Measurements from ENCODE around the gene HOXA4.

Gene HOXA4

GRCh38 chr7:27111751-27112277, 18.7 kb downstream of the HOXA4 start:
- Histone ChIP-seq H4K20me1 (ENCODE audit: insufficient read depth, low read length, poor library complexity, severe bottlenecking) (peaks cover 41% of the 10 kb centered on the region), H3K79me2 (ENCODE audit: insufficient read depth, low read length) (peaks cover 73% of the 10 kb centered on the region), H3K27me3 (ENCODE audit: insufficient read depth, low read length, poor library complexity, severe bottlenecking) (no peaks in the 10 kb centered on the region), H3K9ac (ENCODE audit: low read depth, low read length, poor library complexity, severe bottlenecking) (no peak overlapping the region), H3K4me3 (ENCODE audit: low read length, poor library complexity, severe bottlenecking) (no peak overlapping the region), H3K36me3 (ENCODE audit: insufficient read depth, low read length) (peaks cover 86% of the 10 kb centered on the region; the same call in 1 of the 2 replicates), H3K4me1 (ENCODE audit: insufficient read depth, low read length, poor library complexity, severe bottlenecking) (no peaks in the 10 kb centered on the region), H3K4me2 (ENCODE audit: low read depth, low read length, poor library complexity, severe bottlenecking) (no peak overlapping the region), H3K9me2 (replicated peaks; ENCODE audit: low read depth, low read length) (no peaks in the 10 kb centered on the region), H2AFZ (ENCODE audit: low read length) (no peak overlapping the region), H3K9me3 (ENCODE audit: insufficient read depth, low read depth, low read length) (no peaks in the 10 kb centered on the region), H3F3A (ENCODE audit: low read depth) (no peaks in the 10 kb centered on the region)
- TF ChIP-seq EZH2phosphoT487 (IDR thresholded peaks at IDR 0.05; ENCODE audit: borderline replicate concordance) = no peak
- TF ChIP-seq, protein P1, sequence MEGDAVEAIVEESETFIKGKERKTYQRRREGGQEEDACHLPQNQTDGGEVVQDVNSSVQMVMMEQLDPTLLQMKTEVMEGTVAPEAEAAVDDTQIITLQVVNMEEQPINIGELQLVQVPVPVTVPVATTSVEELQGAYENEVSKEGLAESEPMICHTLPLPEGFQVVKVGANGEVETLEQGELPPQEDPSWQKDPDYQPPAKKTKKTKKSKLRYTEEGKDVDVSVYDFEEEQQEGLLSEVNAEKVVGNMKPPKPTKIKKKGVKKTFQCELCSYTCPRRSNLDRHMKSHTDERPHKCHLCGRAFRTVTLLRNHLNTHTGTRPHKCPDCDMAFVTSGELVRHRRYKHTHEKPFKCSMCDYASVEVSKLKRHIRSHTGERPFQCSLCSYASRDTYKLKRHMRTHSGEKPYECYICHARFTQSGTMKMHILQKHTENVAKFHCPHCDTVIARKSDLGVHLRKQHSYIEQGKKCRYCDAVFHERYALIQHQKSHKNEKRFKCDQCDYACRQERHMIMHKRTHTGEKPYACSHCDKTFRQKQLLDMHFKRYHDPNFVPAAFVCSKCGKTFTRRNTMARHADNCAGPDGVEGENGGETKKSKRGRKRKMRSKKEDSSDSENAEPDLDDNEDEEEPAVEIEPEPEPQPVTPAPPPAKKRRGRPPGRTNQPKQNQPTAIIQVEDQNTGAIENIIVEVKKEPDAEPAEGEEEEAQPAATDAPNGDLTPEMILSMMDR (conservative IDR thresholded peaks at IDR 0.05; ENCODE audit: low read length) = no peak

GRCh38 chr7:27111042-27111750, 19.4 kb downstream of the HOXA4 start:
- no peaks in the 10 kb centered on the region for H3K27me3 ChIP-seq (ENCODE audit: insufficient read depth, low read length, poor library complexity, severe bottlenecking)
- no peaks in the 10 kb centered on the region for H3F3A ChIP-seq (ENCODE audit: low read depth)
- H3K9ac ChIP-seq (ENCODE audit: low read depth, low read length, poor library complexity, severe bottlenecking) = no peak overlapping the region
- H3K4me2 ChIP-seq (ENCODE audit: low read depth, low read length, poor library complexity, severe bottlenecking) = no peak overlapping the region
- no peak for TF ChIP-seq EZH2phosphoT487 (IDR thresholded peaks at IDR 0.05; ENCODE audit: borderline replicate concordance)
- TF ChIP-seq, protein P1 (conservative IDR thresholded peaks at IDR 0.05; ENCODE audit: low read length) = no peak
- peaks cover 72% of the 10 kb centered on the region for H3K79me2 ChIP-seq (ENCODE audit: insufficient read depth, low read length)
- no peaks in the 10 kb centered on the region for H3K4me1 ChIP-seq (ENCODE audit: insufficient read depth, low read length, poor library complexity, severe bottlenecking)
- no peaks in the 10 kb centered on the region for H3K9me3 ChIP-seq (ENCODE audit: insufficient read depth, low read depth, low read length)
- no peak overlapping the region for H2AFZ ChIP-seq (ENCODE audit: low read length)
- peaks cover 41% of the 10 kb centered on the region for H4K20me1 ChIP-seq (ENCODE audit: insufficient read depth, low read length, poor library complexity, severe bottlenecking)
- H3K36me3 ChIP-seq (ENCODE audit: insufficient read depth, low read length) = peaks cover 86% of the 10 kb centered on the region; the same call in 1 of the 2 replicates
- no peaks in the 10 kb centered on the region for H3K9me2 ChIP-seq (replicated peaks; ENCODE audit: low read depth, low read length)
- H3K4me3 ChIP-seq (ENCODE audit: low read length, poor library complexity, severe bottlenecking) = no peak overlapping the region

- Histone ChIP-seq H3K4me3 (ENCODE audit: low read length, poor library complexity, severe bottlenecking) (no peak overlapping the region), H3K27me3 (ENCODE audit: insufficient read depth, low read length, poor library complexity, severe bottlenecking) (no peaks in the 10 kb centered on the region), H3K4me1 (ENCODE audit: insufficient read depth, low read length, poor library complexity, severe bottlenecking) (no peaks in the 10 kb centered on the region), H2AFZ (ENCODE audit: low read length) (no peak overlapping the region), H3K9me3 (ENCODE audit: insufficient read depth, low read depth, low read length) (no peaks in the 10 kb centered on the region), H3K36me3 (ENCODE audit: insufficient read depth, low read length) (peaks cover 86% of the 10 kb centered on the region; the same call in 1 of the 2 replicates), H3F3A (ENCODE audit: low read depth) (no peaks in the 10 kb centered on the region), H3K4me2 (ENCODE audit: low read depth, low read length, poor library complexity, severe bottlenecking) (no peak overlapping the region), H3K9me2 (replicated peaks; ENCODE audit: low read depth, low read length) (no peaks in the 10 kb centered on the region), H3K9ac (ENCODE audit: low read depth, low read length, poor library complexity, severe bottlenecking) (no peak overlapping the region), H4K20me1 (ENCODE audit: insufficient read depth, low read length, poor library complexity, severe bottlenecking) (peaks cover 41% of the 10 kb centered on the region), H3K79me2 (ENCODE audit: insufficient read depth, low read length) (peaks cover 66% of the 10 kb centered on the region)
- TF ChIP-seq, protein P1 (conservative IDR thresholded peaks at IDR 0.05; ENCODE audit: low read length) = no peak
- TF ChIP-seq EZH2phosphoT487 (IDR thresholded peaks at IDR 0.05; ENCODE audit: borderline replicate concordance) = no peak
Measured at GRCh38 chr7:27110186-27111031, 20.1 kb downstream of the HOXA4 start.

Measured in Loucy (cell line).